Muscle of leg (tissue), 11 donors: ENCODE measurements around the gene HOXC11. TPM values are rescaled to one million over a fixed set of nuclear protein-coding genes. Genes with fewer than 3 reads are reported as not detected.

Experiments used
- DNase-seq: peaks from one replicate; pipeline ENCODE4 v3.0.0; 2013
- H3K27ac ChIP-seq: one replicate; pipeline ENCODE4 v1.5.1; 2013; ENCODE audit warnings: mild to moderate bottlenecking, low read length, control low read depth
- H3K27me3 ChIP-seq: one replicate; pipeline ENCODE4 v1.6.1; 2013; ENCODE audit warnings: low read length; ENCODE audit not compliant: control insufficient read depth, insufficient read depth
- H3K36me3 ChIP-seq: one replicate; pipeline ENCODE4 v1.6.1; 2013; ENCODE audit warnings: low read length; ENCODE audit not compliant: control insufficient read depth, insufficient read depth
- H3K4me1 ChIP-seq: one replicate; pipeline ENCODE4 v1.6.1; 2013; ENCODE audit warnings: low read length; ENCODE audit not compliant: control insufficient read depth, insufficient read depth
- H3K4me3 ChIP-seq: one replicate; pipeline ENCODE4 v1.5.1; 2013; ENCODE audit warnings: low read length, control low read depth
- H3K9me3 ChIP-seq: replicated peaks from 2 replicates; pipeline ENCODE4 v1.6.1; 2013; ENCODE audit warnings: low read depth, low read length; ENCODE audit not compliant: control insufficient read depth
- WGBS: methylation state at CpG from one replicate; pipeline ENCODE4 v1.1.5; 2013; ENCODE audit warnings: missing lambda C conversion rate; ENCODE audit not compliant: insufficient coverage; 5-methylcytosine and 5-hydroxymethylcytosine counted together
- polyA plus RNA-seq, 8 donors: library from polyadenylated mRNA; unstranded; fragments of 120-200 nt; gene quantifications; one replicate each; pipeline versions ENCODE4 v1.2.1 to v1.2.3, GENCODE V29; 2013; ENCODE audit warnings: inconsistent platforms in 1 of 8, low replicate concordance in 1 of 8; ENCODE audit not compliant: insufficient read length in 8 of 8, insufficient read depth in 1 of 8
- total RNA-seq: library from RNA; stranded (reverse); fragments of 120-200 nt; gene quantifications from one replicate; pipeline ENCODE4 v1.2.4, GENCODE V29; 2013

Gene HOXC11
- total and polyA plus RNA-seq, 9 donors, result 2.9 to 9.3 (median 7.4) TPM

DNA sequence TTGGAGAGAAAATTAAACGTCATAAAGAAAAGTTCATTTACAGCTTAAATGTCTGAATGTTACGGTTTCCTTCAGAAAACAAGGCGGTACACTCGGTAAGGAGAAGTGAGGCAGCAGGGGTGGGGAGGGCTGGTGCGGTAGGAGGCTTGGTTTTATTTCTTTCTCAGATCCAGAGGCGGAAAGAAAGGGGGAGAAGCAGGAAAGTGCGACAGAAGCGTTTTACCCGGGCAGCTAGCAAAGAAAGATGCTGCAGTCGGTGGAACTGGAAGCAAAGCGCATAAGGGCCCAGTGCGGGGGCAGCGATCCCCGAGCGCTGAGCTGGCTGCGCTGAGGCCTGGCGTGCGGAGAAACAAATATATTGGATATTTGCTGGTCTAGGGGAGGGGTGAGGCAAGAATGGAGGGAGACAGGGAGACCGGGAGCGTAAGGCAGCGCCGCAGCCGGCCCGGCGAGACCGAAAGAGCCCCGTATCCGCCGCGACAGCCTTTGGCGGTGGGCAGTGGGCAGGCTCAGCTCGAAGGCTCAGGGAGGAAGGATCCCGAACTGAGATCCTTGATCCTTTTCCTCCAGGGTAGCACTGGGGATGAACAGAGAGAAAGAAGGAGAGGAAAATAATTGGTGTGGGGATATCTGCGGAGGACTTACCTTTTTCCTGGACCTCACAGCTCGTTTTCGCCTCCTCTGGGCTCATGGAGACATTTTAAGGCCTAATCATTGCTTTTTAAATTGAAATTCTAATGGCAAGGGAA lies 6.4 kb upstream of the HOXC11 start:
- WGBS, result 15% methylated on average over 32 of the region's 36 CpGs
- H3K27me3 ChIP-seq, result peaks cover 88% of the 10 kb centered on the region
- no peaks in the 10 kb centered on the region for H3K9me3 ChIP-seq
- H3K36me3 ChIP-seq, result peaks cover 2% of the 10 kb centered on the region
- peak; percentile 68 for DNase-seq
- peak overlapping the region; percentile 90 for H3K27ac ChIP-seq
- H3K4me3 ChIP-seq, result peak overlapping the region; percentile 52
- peaks cover 54% of the 10 kb centered on the region for H3K4me1 ChIP-seq

DNA sequence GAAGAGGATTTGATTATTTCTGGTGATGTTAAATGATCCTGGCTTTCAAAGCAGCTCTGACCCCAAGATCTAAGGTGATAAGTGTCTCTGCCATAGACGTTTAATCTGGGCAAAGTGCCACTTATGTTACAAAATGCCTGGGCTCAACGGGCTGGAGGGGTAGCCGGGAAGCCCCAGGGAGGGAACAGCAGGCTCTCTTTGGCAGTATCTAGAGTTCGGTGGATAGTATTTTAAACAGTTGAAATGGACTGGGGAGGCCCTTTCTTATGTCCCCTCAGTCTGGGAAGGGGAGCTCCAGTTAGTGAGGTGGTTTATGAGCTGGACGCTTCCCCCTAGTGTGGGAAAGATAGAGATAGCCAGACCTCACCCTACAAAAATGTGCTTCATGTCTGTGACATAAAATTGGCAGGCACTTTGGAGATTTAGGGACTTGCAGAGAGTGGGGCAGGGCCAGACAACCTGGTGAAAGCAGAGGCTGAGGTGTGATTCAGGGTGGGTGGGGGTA lies 5.5 kb upstream of the HOXC11 start:
- Histone ChIP-seq H3K27ac (peak overlapping the region; percentile 90), H3K4me3 (peak overlapping the region; percentile 52), H3K36me3 (no peaks in the 10 kb centered on the region), H3K4me1 (peaks cover 59% of the 10 kb centered on the region), H3K9me3 (no peaks in the 10 kb centered on the region), H3K27me3 (peaks cover 93% of the 10 kb centered on the region)
- WGBS, result 9% methylated on average over 3 of the region's 5 CpGs
- peak; percentile 55 for DNase-seq

DNA sequence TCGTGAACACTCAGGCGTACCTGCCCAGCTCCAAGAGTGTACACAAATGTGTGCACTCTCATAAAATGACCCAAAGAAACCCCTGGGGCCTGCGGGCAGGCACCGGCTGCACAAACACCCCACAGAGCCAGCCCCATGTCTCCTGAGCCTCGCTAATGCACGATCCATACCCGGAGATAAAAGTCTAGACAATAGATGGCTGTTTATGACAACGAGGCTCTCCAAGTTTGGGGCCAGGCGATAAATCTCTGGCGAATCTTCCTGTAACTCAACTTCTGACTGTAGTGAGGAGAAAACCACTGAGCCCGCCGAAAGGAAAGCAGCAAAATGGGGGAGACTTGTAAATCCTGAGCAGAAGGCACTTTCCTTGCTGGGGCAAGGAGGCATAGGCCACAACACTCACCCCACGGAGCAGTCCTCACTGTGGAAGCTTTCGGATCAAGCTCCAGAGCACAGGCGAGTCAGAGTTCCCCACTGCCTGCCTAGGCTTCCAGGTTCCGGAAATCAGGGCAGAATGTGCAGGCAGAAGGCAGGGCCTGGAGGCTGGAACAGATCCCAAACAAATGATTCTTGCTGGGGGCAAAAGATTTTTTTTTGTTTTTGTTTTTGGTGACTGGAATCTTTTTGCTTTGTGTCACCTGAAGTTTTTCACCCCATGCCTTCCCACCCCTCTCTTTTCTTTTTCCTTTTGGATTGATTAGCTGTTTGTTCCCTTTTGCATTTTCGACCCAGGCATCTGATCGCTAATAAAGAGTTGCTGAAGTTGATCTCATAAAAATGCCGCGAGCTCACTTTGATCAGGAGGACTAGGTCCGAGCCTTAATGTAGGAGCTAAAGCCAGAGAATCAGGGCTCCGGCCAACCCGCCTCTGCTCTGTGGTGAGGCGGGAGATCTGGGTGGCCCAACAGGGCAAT lies 4.5 kb upstream of the HOXC11 start:
- H3K27me3 ChIP-seq, result peaks cover 93% of the 10 kb centered on the region
- H3K27ac ChIP-seq, result peak overlapping the region; percentile 90
- H3K9me3 ChIP-seq, result no peaks in the 10 kb centered on the region
- peak; percentile 36 for DNase-seq
- WGBS, result 44% methylated on average over 17 of the region's 24 CpGs
- H3K4me3 ChIP-seq, result peak overlapping the region; percentile 10
- peaks cover 61% of the 10 kb centered on the region for H3K4me1 ChIP-seq
- H3K36me3 ChIP-seq, result no peaks in the 10 kb centered on the region

DNA sequence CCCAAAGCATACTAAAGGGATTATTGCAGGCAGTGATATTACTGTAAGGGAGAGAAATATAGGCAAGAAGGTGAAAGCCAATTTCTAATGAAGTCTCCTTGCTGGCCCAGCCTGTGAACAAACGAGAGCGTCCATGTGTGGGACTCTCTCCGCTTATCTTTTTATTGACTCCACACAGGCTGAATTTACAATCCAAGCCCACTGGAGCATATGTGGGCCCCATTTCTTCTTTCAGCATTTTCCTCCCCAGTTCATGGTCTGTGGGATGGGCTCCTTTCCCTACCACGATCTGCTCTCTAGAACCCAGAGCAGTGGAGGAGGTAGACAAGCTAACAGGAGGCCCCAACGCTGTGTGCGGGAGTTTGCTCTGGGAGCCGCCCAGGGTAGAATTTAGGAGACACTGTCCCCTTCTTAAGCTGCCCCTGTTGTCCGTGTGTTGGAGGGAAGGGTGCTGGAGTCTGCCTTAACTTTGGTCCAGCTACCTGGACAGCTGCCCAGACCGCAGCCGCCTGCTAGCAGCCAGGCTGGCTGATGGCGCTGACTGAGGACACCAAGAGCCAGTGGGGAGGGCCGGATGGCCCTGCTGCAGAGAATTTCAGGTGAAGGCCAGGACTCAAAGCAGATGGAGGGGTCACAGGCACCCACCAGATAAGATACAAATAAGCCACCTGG lies 3.2 kb upstream of the HOXC11 start:
- Histone ChIP-seq H3K4me3 (no peak overlapping the region), H3K4me1 (peaks cover 58% of the 10 kb centered on the region), H3K27ac (no peak overlapping the region), H3K36me3 (no peaks in the 10 kb centered on the region), H3K9me3 (no peaks in the 10 kb centered on the region), H3K27me3 (peaks cover 96% of the 10 kb centered on the region)
- 54% methylated on average over 8 of the region's 12 CpGs for WGBS
- DNase-seq, result peak; percentile 67

DNA sequence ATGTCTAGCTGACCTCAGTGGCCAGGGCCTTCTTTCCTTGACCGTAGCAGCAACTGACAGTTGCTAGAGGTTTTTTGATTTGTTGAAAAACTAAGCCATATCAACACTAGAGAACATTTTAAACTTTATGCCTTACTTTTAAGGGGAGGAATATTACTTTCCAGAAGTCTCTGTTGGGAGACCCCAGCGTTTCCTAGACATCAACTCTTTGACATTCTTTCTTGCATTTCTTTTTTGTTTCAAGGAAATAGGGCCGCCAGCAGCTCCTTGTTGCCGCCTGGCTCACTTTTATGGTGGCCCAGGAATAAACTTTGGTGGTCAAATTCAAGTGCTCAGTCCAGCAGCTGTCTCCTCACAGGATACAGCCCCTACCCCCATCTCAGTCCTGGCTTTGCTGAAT lies 2.5 kb upstream of the HOXC11 start:
- no peaks in the 10 kb centered on the region for H3K9me3 ChIP-seq
- DNase-seq, result no peak
- no peak overlapping the region for H3K4me3 ChIP-seq
- H3K4me1 ChIP-seq, result peaks cover 57% of the 10 kb centered on the region
- H3K27ac ChIP-seq, result no peak overlapping the region
- no peaks in the 10 kb centered on the region for H3K36me3 ChIP-seq
- peaks cover 95% of the 10 kb centered on the region for H3K27me3 ChIP-seq
- 67% methylated on average over 3 of the region's 4 CpGs for WGBS

DNA sequence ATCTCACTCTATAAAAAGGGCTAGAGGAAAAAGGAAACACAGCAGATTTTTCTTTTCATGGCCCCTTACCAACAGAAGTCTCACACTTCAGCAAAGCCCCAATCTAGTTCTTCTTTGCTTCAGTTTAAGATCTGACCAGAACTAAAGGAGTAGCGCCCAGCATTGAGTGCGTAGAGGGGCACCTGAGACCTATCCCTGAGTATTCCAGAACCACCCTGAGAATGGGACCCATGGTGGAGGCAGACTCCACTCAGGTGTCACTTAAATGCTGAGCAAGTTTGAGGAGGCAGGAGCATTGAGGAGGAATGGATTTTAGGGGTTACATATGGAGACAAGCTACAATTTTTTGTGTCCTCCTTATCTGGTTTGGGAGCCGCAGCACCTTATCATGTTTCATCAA lies 1.8 kb upstream of the HOXC11 start:
- Histone ChIP-seq H3K4me1 (peaks cover 63% of the 10 kb centered on the region), H3K36me3 (no peaks in the 10 kb centered on the region), H3K9me3 (no peaks in the 10 kb centered on the region), H3K4me3 (no peak overlapping the region), H3K27ac (no peak overlapping the region), H3K27me3 (peaks cover 96% of the 10 kb centered on the region)
- no peak for DNase-seq
- WGBS, result 100% methylated on average over 1 of the region's 3 CpGs

DNA sequence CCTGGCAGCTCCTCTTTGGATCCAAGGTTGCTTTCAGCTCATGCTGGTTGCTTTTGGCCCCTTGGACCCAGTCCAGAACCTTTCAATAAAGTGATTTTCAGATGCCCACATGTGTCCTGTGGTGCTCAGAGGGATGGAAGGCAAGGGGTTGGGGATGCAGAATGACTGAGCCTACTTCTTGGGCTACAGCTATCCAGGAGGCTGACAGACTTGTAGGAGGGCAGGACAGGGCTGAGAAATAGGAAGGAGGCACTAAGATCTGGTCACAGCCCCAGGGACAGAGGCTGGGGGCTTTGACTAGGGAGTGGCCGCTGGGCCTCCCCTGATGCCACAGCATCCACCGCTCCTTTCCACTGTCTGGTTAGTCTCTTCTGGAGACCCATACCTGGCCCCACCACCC lies 1.2 kb upstream of the HOXC11 start:
- peaks cover 95% of the 10 kb centered on the region for H3K27me3 ChIP-seq
- H3K4me3 ChIP-seq, result no peak overlapping the region
- H3K9me3 ChIP-seq, result no peaks in the 10 kb centered on the region
- H3K4me1 ChIP-seq, result peaks cover 64% of the 10 kb centered on the region
- 78% methylated on average over 1 of the region's 2 CpGs for WGBS
- DNase-seq, result no peak
- peak overlapping the region; percentile 96 for H3K27ac ChIP-seq
- H3K36me3 ChIP-seq, result no peaks in the 10 kb centered on the region

DNA sequence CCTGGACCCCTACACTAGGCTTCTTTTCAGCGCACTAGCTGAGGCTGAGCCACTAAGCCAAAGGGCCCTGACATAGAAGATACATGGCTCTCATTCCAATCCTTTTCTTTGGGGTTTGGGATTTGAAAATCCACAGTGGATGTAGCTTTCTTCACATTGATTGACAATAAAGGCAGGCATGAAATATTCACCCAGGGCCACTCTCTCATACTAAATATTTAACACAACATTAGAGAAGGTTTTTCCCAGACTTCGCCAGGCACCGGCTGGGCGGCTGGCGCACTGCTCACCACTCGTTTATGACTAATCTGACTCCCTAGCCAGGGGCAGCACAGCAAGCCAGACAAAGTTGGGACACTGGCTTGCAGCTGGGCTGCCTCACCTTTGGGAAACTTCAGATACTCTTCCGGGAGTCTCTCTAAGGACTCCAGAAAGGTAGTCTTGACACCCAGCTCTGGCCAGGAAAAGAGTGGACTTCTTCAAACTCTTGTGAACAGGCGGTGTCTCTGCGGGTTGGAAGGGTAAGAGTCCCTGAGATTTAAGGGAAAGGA lies 699 bp upstream of the HOXC11 start:
- peaks cover 94% of the 10 kb centered on the region for H3K27me3 ChIP-seq
- DNase-seq, result peak; percentile 41
- WGBS, result 60% methylated on average over 6 of the region's 9 CpGs
- peak overlapping the region; percentile 59 for H3K4me3 ChIP-seq
- no peaks in the 10 kb centered on the region for H3K36me3 ChIP-seq
- peaks cover 64% of the 10 kb centered on the region for H3K4me1 ChIP-seq
- H3K27ac ChIP-seq, result peak overlapping the region; percentile 96
- H3K9me3 ChIP-seq, result no peaks in the 10 kb centered on the region

DNA sequence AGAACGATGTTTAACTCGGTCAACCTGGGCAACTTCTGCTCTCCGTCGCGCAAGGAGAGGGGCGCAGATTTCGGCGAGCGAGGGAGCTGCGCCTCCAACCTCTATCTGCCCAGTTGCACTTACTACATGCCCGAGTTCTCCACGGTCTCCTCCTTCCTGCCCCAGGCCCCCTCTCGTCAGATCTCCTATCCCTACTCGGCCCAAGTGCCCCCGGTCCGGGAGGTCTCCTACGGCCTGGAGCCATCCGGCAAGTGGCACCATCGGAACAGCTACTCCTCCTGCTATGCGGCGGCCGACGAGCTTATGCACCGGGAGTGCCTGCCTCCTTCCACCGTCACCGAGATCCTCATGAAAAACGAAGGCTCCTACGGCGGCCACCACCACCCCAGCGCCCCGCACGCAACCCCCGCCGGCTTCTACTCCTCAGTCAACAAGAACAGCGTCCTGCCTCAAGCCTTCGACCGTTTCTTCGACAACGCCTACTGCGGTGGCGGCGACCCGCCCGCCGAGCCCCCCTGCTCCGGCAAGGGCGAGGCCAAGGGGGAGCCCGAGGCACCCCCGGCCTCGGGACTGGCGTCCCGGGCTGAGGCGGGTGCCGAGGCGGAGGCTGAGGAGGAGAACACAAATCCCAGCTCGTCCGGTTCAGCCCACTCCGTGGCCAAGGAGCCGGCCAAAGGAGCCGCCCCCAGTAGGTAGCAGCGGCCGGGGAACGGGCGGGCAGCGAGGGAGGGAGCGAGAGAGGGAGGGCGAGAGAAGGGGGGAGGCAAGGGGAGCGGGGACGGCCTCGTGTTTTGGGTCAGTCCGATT lies 513 bp downstream of the HOXC11 start:
- peaks cover 64% of the 10 kb centered on the region for H3K4me1 ChIP-seq
- H3K27ac ChIP-seq, result peak overlapping the region; percentile 96
- no peaks in the 10 kb centered on the region for H3K36me3 ChIP-seq
- peaks cover 87% of the 10 kb centered on the region for H3K27me3 ChIP-seq
- under 1% methylated on average over 60 of the region's 71 CpGs for WGBS
- H3K4me3 ChIP-seq, result peak overlapping the region; percentile 59
- peak; percentile 80 for DNase-seq
- H3K9me3 ChIP-seq, result no peaks in the 10 kb centered on the region
